Spleen (tissue), 11 donors: Measurements from ENCODE around the gene BNIP2. TPM values are rescaled to one million over a fixed set of nuclear protein-coding genes. Genes with fewer than 3 reads are reported as not detected.

Experiments used
- DNase-seq: peaks from one replicate; pipeline ENCODE4 v3.0.0-alpha.2; 2020
- H3K27ac ChIP-seq, 8 donors: fragments of 200-600 bp; sonication (generic) in 7 of 8; 1 replicate in 4 of 8; 2 replicates in 4 of 8; pipeline versions ENCODE4 v1.5.0 to v1.8.0; 2016 to 2021; ENCODE audit warnings: inconsistent platforms in 4 of 8, mild to moderate bottlenecking in 4 of 8, moderate library complexity in 1 of 8
- H3K27me3 ChIP-seq, 7 donors: fragments of 200-600 bp; sonication (generic) in 6 of 7; replicated peaks in 1 of 7; 1 replicate in 4 of 7; 2 replicates in 3 of 7; pipeline versions ENCODE4 v1.5.0 to v1.8.0; 2016 to 2021; ENCODE audit warnings: inconsistent platforms in 3 of 7, mild to moderate bottlenecking in 1 of 7
- H3K36me3 ChIP-seq, 6 donors: fragments of 200-600 bp; sonication (generic) in 5 of 6; 1 replicate in 4 of 6; 2 replicates in 2 of 6; pipeline versions ENCODE4 v1.5.0 to v1.8.0; 2016 to 2021; ENCODE audit warnings: inconsistent platforms in 2 of 6
- H3K4me1 ChIP-seq, 6 donors: fragments of 200-600 bp; sonication (generic) in 5 of 6; 1 replicate in 3 of 6; 2 replicates in 3 of 6; pipeline versions ENCODE4 v1.5.0 to v1.8.0; 2016 to 2021; ENCODE audit warnings: inconsistent platforms in 3 of 6
- H3K4me3 ChIP-seq, 8 donors: fragments of 200-600 bp; sonication (generic) in 7 of 8; 1 replicate in 4 of 8; 2 replicates in 4 of 8; pipeline versions ENCODE4 v1.5.0 to v1.8.0; 2016 to 2021; ENCODE audit warnings: inconsistent platforms in 4 of 8, mild to moderate bottlenecking in 4 of 8, moderate library complexity in 2 of 8
- H3K9me3 ChIP-seq, 8 donors: fragments of 200-600 bp; sonication (generic) in 7 of 8; 1 replicate in 4 of 8; 2 replicates in 4 of 8; pipeline versions ENCODE4 v1.5.0 to v1.8.0; 2016 to 2021; ENCODE audit warnings: inconsistent platforms in 4 of 8
- POLR2A ChIP-seq, 3 donors: fragments of 450-650 bp; IDR thresholded peaks; one replicate each; pipeline ENCODE4 v1.5.1; 2017; ENCODE audit warnings: antibody characterized with exemption in 3 of 3, mild to moderate bottlenecking in 1 of 3
- POLR2AphosphoS5 ChIP-seq, 3 donors: sonication (generic); formaldehyde crosslinking; IDR thresholded peaks; one replicate each; pipeline ENCODE4 v1.5.1; 2017; ENCODE audit warnings: antibody characterized with exemption in 3 of 3
- WGBS, 5 donors: extraction: QIAGEN DNeasy Blood & Tissue Kit in 3 of 5; methylation state at CpG; one replicate each; pipeline versions ENCODE4 v1.1.5 to v1.1.7; 2013 to 2018; 5-methylcytosine and 5-hydroxymethylcytosine counted together
- intact Hi-C: fragments of 100-400 bp; cut with DNase I; formaldehyde crosslinking; loops from one replicate; pipeline ENCODE4 v1.15.0; 2023; ENCODE audit warnings: low total_unique reads
- polyA plus RNA-seq, 3 donors: library from polyadenylated mRNA; stranded (reverse); fragments of 200-250 nt; gene quantifications; one replicate each; pipeline ENCODE4 v1.2.1, GENCODE V29; 2013
- total RNA-seq, 7 donors: library from RNA; depleted of rRNA in 3 of 7; stranded (reverse); fragments of >200 nt in 3 of 7; fragmentation: NEBNext Ultra II Directional in 4 of 7; extraction: Animal tissue kit (Norgen Biotek cat#: 25700) in 4 of 7; gene quantifications; one replicate each; pipeline versions ENCODE4 v1.1.0 to v1.2.1, GENCODE V29; 2016 to 2021
- TF ChIP-seq, protein P1 (sequence below), 11 experiments: fragments of 200-600 bp in 7 of 11; fragments of 450-650 bp in 4 of 11; sonication (generic) in 4 of 11; IDR thresholded peaks in 8 of 11; conservative IDR thresholded peaks in 3 of 11; 1 replicate in 7 of 11; 2 replicates in 4 of 11; pipeline versions ENCODE4 v1.4.0 to v1.8.0; 2016 to 2021; ENCODE audit warnings: antibody characterized with exemption in 11 of 11, inconsistent platforms in 4 of 11, mild to moderate bottlenecking in 1 of 11
- donor health status: healthy with polysubstance abuse.
- donor health status: DM: no; HTN: no; CAD: no; lungs with moderate emphysema.
- donor health status: DM: no; HTN: no; CAD: no.
- donor health status: Bipolar disorder and iron deficiency.
- donor health status: healthy.
- donor health status: DM: no; HTN: no; CAD: no.
- donor health status: DM: yes; HTN: yes; CAD: no.

Gene BNIP2
- total and polyA plus RNA-seq, 10 donors = 34.1 to 232 (median 107) TPM

DNA sequence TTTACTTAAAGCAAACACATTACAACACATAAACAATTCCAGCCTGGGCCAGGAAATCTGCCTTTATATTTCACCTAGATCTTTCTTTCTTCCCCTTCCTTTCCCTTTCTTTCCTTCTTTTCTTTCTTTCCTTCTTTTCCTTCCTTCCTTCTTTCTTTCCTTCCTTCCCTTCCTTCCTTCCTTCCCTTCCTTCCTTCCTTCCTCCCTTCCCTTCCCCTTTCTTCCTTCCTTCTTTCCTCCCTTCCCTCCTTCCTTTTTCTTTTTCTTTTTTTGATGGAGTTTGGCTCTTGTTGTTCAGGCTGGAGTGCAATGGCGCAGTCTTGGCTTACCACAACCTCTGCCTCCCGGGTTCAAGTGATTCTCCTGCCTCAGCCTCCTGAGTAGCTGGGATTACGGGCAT lies 24.1 kb upstream of the BNIP2 start:
- H3K36me3 ChIP-seq = no peaks in the 10 kb centered on the region
- WGBS, 5 donors = 90 to 94% (median 92%) methylated on average over 3 of the region's 3 CpGs
- H3K27ac ChIP-seq = no peak overlapping the region
- DNase-seq = no peak
- H3K9me3 ChIP-seq = no peaks in the 10 kb centered on the region
- intact Hi-C loops = no loop called here
- no peaks in the 10 kb centered on the region for H3K4me1 ChIP-seq
- H3K27me3 ChIP-seq = peaks cover 0 to 5% (median 0%) of the 10 kb centered on the region in 7 donors
- TF ChIP-seq, protein P1, sequence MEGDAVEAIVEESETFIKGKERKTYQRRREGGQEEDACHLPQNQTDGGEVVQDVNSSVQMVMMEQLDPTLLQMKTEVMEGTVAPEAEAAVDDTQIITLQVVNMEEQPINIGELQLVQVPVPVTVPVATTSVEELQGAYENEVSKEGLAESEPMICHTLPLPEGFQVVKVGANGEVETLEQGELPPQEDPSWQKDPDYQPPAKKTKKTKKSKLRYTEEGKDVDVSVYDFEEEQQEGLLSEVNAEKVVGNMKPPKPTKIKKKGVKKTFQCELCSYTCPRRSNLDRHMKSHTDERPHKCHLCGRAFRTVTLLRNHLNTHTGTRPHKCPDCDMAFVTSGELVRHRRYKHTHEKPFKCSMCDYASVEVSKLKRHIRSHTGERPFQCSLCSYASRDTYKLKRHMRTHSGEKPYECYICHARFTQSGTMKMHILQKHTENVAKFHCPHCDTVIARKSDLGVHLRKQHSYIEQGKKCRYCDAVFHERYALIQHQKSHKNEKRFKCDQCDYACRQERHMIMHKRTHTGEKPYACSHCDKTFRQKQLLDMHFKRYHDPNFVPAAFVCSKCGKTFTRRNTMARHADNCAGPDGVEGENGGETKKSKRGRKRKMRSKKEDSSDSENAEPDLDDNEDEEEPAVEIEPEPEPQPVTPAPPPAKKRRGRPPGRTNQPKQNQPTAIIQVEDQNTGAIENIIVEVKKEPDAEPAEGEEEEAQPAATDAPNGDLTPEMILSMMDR (IDR thresholded peaks at IDR 0.05 in 8 of 11, conservative IDR thresholded peaks at IDR 0.05 in 3 of 11) = no peak
- TF ChIP-seq POLR2AphosphoS5 (IDR thresholded peaks at IDR 0.05) = no peak
- TF ChIP-seq POLR2A (IDR thresholded peaks at IDR 0.05) = no peak
- H3K4me3 ChIP-seq = no peak overlapping the region

DNA sequence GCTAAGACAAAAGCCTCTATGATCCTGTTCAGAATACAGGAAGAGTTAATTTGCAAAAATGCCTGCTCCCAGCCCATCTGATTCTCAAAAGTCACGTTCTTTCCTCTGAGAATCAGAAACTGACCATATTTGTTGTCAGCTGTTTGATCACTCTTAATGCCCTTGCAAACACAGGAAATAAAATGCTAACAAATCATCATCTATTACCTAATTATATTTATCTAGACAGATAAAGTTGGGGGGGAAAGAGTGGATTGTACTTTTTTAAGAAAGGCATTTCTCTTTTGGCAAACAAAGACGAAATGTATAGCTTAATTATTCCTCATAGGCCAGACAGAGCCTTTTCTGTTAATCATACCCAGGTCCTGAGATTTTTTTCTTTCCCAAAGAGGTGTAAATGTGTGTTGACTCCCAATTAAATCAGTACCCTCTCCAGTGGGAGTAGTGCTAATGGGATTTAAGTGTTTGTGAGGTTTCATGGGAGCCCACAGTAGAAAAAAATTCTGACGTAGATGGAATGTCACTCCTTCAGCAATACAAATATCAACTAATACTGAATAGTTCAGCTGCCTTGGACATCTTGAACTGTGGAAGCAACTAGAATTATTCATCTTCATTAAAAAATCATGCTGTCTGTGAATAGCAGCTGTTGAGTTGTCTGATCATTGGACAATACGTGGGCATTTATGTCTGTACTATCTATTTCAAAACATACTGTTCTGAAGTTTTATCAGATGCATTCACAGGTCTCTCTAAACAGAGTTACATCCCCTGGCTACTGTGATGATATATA lies 22.5 kb upstream of the BNIP2 start:
- 58 to 77% (median 70%) methylated on average over 4 of the region's 4 CpGs for WGBS, 5 donors
- intact Hi-C loops = no loop called here
- no peaks in the 10 kb centered on the region for H3K4me1 ChIP-seq

DNA sequence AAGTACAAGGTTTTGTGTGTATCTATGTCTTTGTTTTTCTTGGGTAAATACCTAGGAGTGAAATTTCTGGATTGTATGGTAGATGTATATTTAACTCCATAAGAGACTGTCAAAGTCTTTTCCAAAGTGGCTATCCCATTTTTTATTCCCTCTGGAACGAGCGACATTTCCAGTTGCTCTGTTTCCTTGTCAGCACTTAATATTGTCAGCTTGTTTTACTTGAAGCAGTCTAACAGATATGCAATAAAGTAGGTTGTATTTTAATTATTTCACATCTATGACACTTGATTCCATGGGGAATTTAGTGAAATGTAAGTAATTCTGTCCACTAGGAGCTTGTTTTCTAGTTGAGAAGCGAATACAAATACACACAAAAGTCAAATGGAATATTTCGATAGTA lies 18.5 kb upstream of the BNIP2 start:
- Histone ChIP-seq H3K4me1 (no peaks in the 10 kb centered on the region), H3K27ac (no peak overlapping the region), H3K36me3 (no peaks in the 10 kb centered on the region), H3K4me3 (no peak overlapping the region), H3K27me3 (peaks cover 0 to 7% (median 0%) of the 10 kb centered on the region in 7 donors), H3K9me3 (peaks cover 0 to 7% (median 2%) of the 10 kb centered on the region in 8 donors)
- WGBS, 5 donors = 92 to 95% (median 95%) methylated on average over 4 of the region's 4 CpGs
- DNase-seq = no peak
- TF ChIP-seq POLR2AphosphoS5 (IDR thresholded peaks at IDR 0.05) (no peak), POLR2A (IDR thresholded peaks at IDR 0.05) (no peak)
- TF ChIP-seq, protein P1 (IDR thresholded peaks at IDR 0.05 in 8 of 11, conservative IDR thresholded peaks at IDR 0.05 in 3 of 11) = no peak
- intact Hi-C loops = no loop called here

More for the DNA sequence above, 22.5 kb upstream of the BNIP2 start:
- Histone ChIP-seq H3K27ac (no peak overlapping the region), H3K9me3 (peaks cover 0 to 7% (median 2%) of the 10 kb centered on the region in 8 donors), H3K4me3 (no peak overlapping the region), H3K36me3 (no peaks in the 10 kb centered on the region), H3K27me3 (peaks cover 0 to 3% (median 0%) of the 10 kb centered on the region in 7 donors)
- TF ChIP-seq POLR2AphosphoS5 (IDR thresholded peaks at IDR 0.05) = no peak
- TF ChIP-seq, protein P1 (IDR thresholded peaks at IDR 0.05 in 8 of 11, conservative IDR thresholded peaks at IDR 0.05 in 3 of 11) = no peak
- TF ChIP-seq POLR2A (IDR thresholded peaks at IDR 0.05) = no peak
- DNase-seq = no peak

DNA sequence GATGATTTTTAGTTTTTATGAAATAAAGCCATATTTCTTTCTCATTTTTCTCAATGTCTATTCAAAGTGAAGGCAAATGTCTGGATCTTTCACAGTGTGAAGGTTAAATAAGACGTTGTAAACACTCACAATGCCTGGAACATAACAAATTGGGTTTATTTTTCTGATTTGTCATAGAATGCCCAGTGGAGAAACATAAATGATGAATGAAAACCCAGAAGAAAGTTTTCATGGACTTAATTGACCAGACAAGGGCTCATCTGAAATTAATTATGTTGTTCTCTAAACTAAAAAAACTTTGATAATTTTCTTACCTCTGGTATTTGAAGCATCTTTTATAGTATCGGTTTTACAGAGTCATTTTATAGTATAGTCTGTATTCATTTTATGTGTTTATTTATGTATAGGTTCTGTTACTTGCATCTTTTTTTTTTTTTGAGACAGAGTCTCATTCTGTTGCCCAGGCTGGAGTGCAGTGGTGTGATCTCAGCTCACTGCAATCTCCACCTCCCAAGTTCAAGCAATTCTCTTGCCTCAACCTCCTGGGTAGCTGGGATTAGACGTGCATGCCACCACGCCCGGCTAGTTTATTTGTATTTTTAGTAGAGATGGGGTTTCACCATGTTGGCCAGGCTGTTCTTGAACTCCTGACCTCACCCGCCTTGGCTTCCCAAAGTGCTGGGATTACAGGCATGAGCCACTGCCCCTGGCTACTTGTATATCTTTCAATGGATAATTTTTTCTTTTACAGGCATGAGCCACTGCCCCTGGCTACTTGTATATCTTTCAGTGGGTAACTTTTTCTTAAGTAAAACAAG lies 15.1 kb upstream of the BNIP2 start:
- Histone ChIP-seq H3K4me3 (no peak overlapping the region), H3K9me3 (peaks cover 0 to 7% (median 2%) of the 10 kb centered on the region in 8 donors), H3K27ac (no peak overlapping the region), H3K4me1 (no peaks in the 10 kb centered on the region), H3K27me3 (peaks cover 0 to 7% (median 0%) of the 10 kb centered on the region in 7 donors), H3K36me3 (no peaks in the 10 kb centered on the region)
- intact Hi-C loops = no loop called here
- WGBS, 5 donors = 75 to 86% (median 81%) methylated on average over 6 of the region's 6 CpGs
- DNase-seq = no peak
- no peak for TF ChIP-seq POLR2A (IDR thresholded peaks at IDR 0.05)
- TF ChIP-seq POLR2AphosphoS5 (IDR thresholded peaks at IDR 0.05) = no peak
- TF ChIP-seq, protein P1 (IDR thresholded peaks at IDR 0.05 in 8 of 11, conservative IDR thresholded peaks at IDR 0.05 in 3 of 11) = no peak
